ENCODE data around the gene OR5H6. TPM values are rescaled to one million over a fixed set of nuclear protein-coding genes. Genes with fewer than 3 reads are reported as not detected.

The OR5H6 gene
- total and polyA plus RNA-seq, 2 of the 13 experiments (the other 11 are each of a cell fraction or from before 2014, with no cell fraction given), result not detected

DNA sequence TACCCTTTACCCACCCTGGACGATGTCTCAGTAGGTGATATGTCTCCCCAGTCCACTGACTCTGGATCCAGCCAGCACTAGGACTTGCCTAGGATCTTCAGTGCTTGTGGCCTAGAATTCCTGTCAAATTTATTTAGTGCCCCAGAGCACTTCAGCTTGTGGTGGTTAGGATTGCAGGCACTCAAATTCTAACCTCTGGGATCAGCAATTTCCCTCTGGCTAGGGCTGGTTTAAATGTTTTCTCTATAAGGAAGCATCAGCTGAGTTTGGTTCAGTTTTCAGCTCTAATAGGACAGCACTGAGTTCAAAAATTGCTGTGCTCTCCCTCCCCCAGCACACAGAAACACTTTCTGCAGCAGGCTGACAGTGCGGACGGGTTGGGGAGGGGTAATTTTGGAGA lies 8.1 kb downstream of the OR5H6 start:
- ChIA-PET CTCF (ENCODE audit: low intra/inter-chr PET ratio, low total read pairs) (no interaction called here), POLR2A (no interaction called here)
- H3K36me3 ChIP-seq (replicated peaks in 1 of 2; ENCODE audit: control insufficient read depth in 1 of 2, insufficient read depth in 2 of 2, low read length in 2 of 2), result no peaks in the 10 kb centered on the region
- TF ChIP-seq DPF2 (CRISPR knock-in tag; IDR thresholded peaks at IDR 0.05; ENCODE audit: borderline replicate concordance, low read depth), result no peak
- TF ChIP-seq CCDC6 (CRISPR knock-in tag; IDR thresholded peaks at IDR 0.05), result no peak
- no peak for TF ChIP-seq MED1 (CRISPR knock-in tag; IDR thresholded peaks at IDR 0.05)
- TF ChIP-seq JDP2 (CRISPR knock-in tag; IDR thresholded peaks at IDR 0.05; ENCODE audit: borderline replicate concordance), result no peak
- TF ChIP-seq RFX5 (IDR thresholded peaks at IDR 0.05; ENCODE audit: low read depth, low read length), result no peak
- TF ChIP-seq, protein P1, sequence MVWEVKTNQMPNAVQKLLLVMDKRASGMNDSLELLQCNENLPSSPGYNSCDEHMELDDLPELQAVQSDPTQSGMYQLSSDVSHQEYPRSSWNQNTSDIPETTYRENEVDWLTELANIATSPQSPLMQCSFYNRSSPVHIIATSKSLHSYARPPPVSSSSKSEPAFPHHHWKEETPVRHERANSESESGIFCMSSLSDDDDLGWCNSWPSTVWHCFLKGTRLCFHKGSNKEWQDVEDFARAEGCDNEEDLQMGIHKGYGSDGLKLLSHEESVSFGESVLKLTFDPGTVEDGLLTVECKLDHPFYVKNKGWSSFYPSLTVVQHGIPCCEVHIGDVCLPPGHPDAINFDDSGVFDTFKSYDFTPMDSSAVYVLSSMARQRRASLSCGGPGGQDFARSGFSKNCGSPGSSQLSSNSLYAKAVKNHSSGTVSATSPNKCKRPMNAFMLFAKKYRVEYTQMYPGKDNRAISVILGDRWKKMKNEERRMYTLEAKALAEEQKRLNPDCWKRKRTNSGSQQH (CRISPR knock-in tag; IDR thresholded peaks at IDR 0.05; ENCODE audit: low read depth), result no peak
- no peak for TF ChIP-seq ZNF264 (CRISPR knock-in tag; IDR thresholded peaks at IDR 0.05)
- TF ChIP-seq ZNF383 (CRISPR knock-in tag; IDR thresholded peaks at IDR 0.05; ENCODE audit: borderline replicate concordance), result no peak
- no peak for TF ChIP-seq DMAP1 (CRISPR knock-in tag; IDR thresholded peaks at IDR 0.05)
- no peak for TF ChIP-seq E2F2 (CRISPR knock-in tag; IDR thresholded peaks at IDR 0.05; ENCODE audit: borderline replicate concordance)
- TF ChIP-seq ZBTB38 (CRISPR knock-in tag; IDR thresholded peaks at IDR 0.05), result no peak
- no peak for TF ChIP-seq ZNF570 (CRISPR knock-in tag; IDR thresholded peaks at IDR 0.05; ENCODE audit: borderline replicate concordance)
- H3K9ac ChIP-seq (ENCODE audit: insufficient read depth, low read depth, low read length), result no peak overlapping the region
- FAIRE-seq (no peak), ATAC-seq (no peak), DNase-seq (ENCODE audit: low spot score) (no peak)
- no peaks in the 10 kb centered on the region for H4K20me1 ChIP-seq (ENCODE audit: insufficient read depth, low read length)
- intact Hi-C loops (cut with micrococcal nuclease; ENCODE audit: unreplicated experiment) (no loop called here), in situ Hi-C loops (cut with HindIII; ENCODE audit: extremely low pct_ligation_motif_present, low pct_unique_long_range_greater_than_20kb) (no loop called here)
- BruUV-seq (replicated peaks), result no TSS peak
- H3K79me2 ChIP-seq (ENCODE audit: insufficient read depth, low read length), result no peaks in the 10 kb centered on the region
- H2AFZ ChIP-seq (ENCODE audit: low read length), result no peak overlapping the region
- no peaks in the 10 kb centered on the region for H3K4me1 ChIP-seq (ENCODE audit: insufficient read depth, low read length)
- H3K27me3 ChIP-seq (ENCODE audit: control insufficient read depth in 1 of 2, insufficient read depth in 2 of 2, low read length in 2 of 2), result no peaks in the 10 kb centered on the region; a peak in 1 of 5 replicates
- no peak overlapping the region for H3K4me3 ChIP-seq (replicated peaks in 1 of 3; ENCODE audit: insufficient read depth in 1 of 3, low read depth in 2 of 3, low read length in 3 of 3)
- 2% methylated on average over 3 of the region's 3 CpGs for WGBS (ENCODE audit: low lambda C conversion rate)
- H3K4me2 ChIP-seq (ENCODE audit: low read depth, low read length), result no peak overlapping the region
- H3K27ac ChIP-seq (ENCODE audit: extremely low read length, insufficient read depth, low read length), result no peak overlapping the region
- H3K9me3 ChIP-seq (ENCODE audit: low read length), result peaks cover 12% of the 10 kb centered on the region; the same call in 1 of the 2 replicates

Data from HepG2 (cell line).